ENCODE data around the gene LRRC40. TPM values are rescaled to one million over a fixed set of nuclear protein-coding genes. Genes with fewer than 3 reads are reported as not detected.

The LRRC40 gene
- total RNA-seq, 1 experiment from 2014 or later: 13.4 TPM

DNA sequence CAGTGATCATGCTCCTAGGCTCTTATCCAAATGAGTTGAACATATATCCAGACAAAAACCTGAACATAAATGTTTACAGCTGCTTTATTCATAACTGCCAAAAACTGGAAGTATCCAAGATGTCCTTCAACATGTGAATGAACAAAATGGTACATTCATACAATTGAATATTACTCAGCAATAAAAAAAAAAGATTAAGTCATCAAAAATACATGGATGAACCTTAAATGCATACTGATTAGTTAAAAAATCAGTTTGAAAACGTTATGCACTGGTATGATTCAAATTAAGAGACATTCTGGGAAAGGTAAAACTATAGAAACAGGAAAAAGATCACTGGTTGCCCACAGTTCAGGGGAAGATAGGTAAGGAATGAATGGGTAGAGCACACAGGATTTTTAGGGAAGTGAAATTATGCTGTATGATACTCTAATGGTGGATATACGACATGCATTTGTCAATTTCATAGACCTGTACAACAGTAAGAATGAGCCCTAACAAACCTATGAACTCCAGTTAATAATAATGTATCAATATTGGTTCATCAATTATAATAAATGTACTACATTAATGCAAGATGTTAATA is 3.1 kb downstream of the LRRC40 start:
- H2AFZ ChIP-seq (ENCODE audit: low read depth, low read length, poor library complexity, severe bottlenecking): no peak overlapping the region
- intact Hi-C loops (cut with micrococcal nuclease): no loop called here
- ChIA-PET POLR2A (no interaction called here), RAD21 (ENCODE audit: low non-redundant PET in 1 of 2, low total read pairs in 2 of 2, uncharacterized antibody in 2 of 2, unreplicated experiment in 2 of 2) (no interaction called here), CTCF (no interaction called here)
- DNase-seq (ENCODE audit: low read depth, low spot score): no peak
- no peak overlapping the region for H3K27ac ChIP-seq (ENCODE audit: low read depth, low read length)
- H3K4me2 ChIP-seq (ENCODE audit: low read length): no peak overlapping the region
- H3K4me3 ChIP-seq (replicated peaks in 1 of 2; ENCODE audit: low read depth in 1 of 2, low read length in 2 of 2): no peak overlapping the region
- H3K36me3 ChIP-seq (ENCODE audit: control insufficient read depth in 1 of 2, insufficient read depth in 2 of 2, low read length in 2 of 2): no peaks in the 10 kb centered on the region; a peak in 1 of 4 replicates
- no peaks in the 10 kb centered on the region for H3K9me2 ChIP-seq (ENCODE audit: insufficient read depth)
- no peaks in the 10 kb centered on the region for H3K27me3 ChIP-seq (ENCODE audit: insufficient read depth, low read length)
- H3K9ac ChIP-seq (ENCODE audit: low read length): no peak overlapping the region
- no peaks in the 10 kb centered on the region for H3K9me3 ChIP-seq (ENCODE audit: control insufficient read depth in 1 of 2, insufficient read depth in 1 of 2, low read depth in 1 of 2, low read length in 2 of 2)
- peaks cover 8 to 16% of the 10 kb centered on the region in 2 experiments; a peak in 3 of 4 replicates for H3K4me1 ChIP-seq (ENCODE audit: control insufficient read depth in 1 of 2, insufficient read depth in 2 of 2, low read length in 2 of 2)
- peaks cover 90% of the 10 kb centered on the region for H3K79me2 ChIP-seq (ENCODE audit: insufficient read depth, low read length)
- no peaks in the 10 kb centered on the region for H4K20me1 ChIP-seq (ENCODE audit: insufficient read depth)
- BruUV-seq (replicated peaks): no TSS peak
- no peak for ATAC-seq
- no peak for TF ChIP-seq POLR2A (IDR thresholded peaks at IDR 0.05; ENCODE audit: borderline replicate concordance, extremely low read depth, insufficient read depth, insufficient read length)
- no peak for TF ChIP-seq TCF7L2 (IDR thresholded peaks at IDR 0.05; ENCODE audit: borderline replicate concordance, extremely low read depth, insufficient read depth, insufficient read length)
- TF ChIP-seq SP1 (IDR thresholded peaks at IDR 0.05; ENCODE audit: low read depth): no peak
- TF ChIP-seq, protein P1, sequence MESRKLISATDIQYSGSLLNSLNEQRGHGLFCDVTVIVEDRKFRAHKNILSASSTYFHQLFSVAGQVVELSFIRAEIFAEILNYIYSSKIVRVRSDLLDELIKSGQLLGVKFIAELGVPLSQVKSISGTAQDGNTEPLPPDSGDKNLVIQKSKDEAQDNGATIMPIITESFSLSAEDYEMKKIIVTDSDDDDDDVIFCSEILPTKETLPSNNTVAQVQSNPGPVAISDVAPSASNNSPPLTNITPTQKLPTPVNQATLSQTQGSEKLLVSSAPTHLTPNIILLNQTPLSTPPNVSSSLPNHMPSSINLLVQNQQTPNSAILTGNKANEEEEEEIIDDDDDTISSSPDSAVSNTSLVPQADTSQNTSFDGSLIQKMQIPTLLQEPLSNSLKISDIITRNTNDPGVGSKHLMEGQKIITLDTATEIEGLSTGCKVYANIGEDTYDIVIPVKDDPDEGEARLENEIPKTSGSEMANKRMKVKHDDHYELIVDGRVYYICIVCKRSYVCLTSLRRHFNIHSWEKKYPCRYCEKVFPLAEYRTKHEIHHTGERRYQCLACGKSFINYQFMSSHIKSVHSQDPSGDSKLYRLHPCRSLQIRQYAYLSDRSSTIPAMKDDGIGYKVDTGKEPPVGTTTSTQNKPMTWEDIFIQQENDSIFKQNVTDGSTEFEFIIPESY (IDR thresholded peaks at IDR 0.05; ENCODE audit: extremely low read depth, insufficient replicate concordance, low read length): no peak
- TF ChIP-seq SIN3A (IDR thresholded peaks at IDR 0.05; ENCODE audit: low read depth): no peak
- no peak for TF ChIP-seq ELF1 (IDR thresholded peaks at IDR 0.05; ENCODE audit: borderline replicate concordance, low read depth)
- no peak for TF ChIP-seq RAD21 (IDR thresholded peaks at IDR 0.05; ENCODE audit: low read depth)
- TF ChIP-seq ATF3 (IDR thresholded peaks at IDR 0.05): no peak
- TF ChIP-seq ZFX (IDR thresholded peaks at IDR 0.05): no peak
- TF ChIP-seq, protein P2, sequence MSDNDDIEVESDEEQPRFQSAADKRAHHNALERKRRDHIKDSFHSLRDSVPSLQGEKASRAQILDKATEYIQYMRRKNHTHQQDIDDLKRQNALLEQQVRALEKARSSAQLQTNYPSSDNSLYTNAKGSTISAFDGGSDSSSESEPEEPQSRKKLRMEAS (IDR thresholded peaks at IDR 0.05): no peak
